Measurements from ENCODE around the gene WFIKKN2. TPM values are rescaled to one million over a fixed set of nuclear protein-coding genes. Genes with fewer than 3 reads are reported as not detected.
"Not testable (repeated sequence)": the region's sequence is repeated elsewhere in the genome, so short reads cannot be mapped to it uniquely, and the experiment has no call there.

Gene WFIKKN2
- total RNA-seq, 2 donors from 2014 or later: 0.33 to 0.42 TPM

GRCh38 chr17:50844117-50844700 lies 8.8 kb downstream of the WFIKKN2 start:
- intact Hi-C loops (cut with DNase I): loop anchor here in 1 of 2 donors (5.0 kb wide), 1 partner anchor 62 kb away; no protein-coding TSS in a partner anchor
- DNase-seq (ENCODE audit: low spot score): no peak

- intact Hi-C loops (cut with DNase I): no loop called here
- no peak for DNase-seq (ENCODE audit: low spot score)
Measured at GRCh38 chr17:50845240-50846147, 10.1 kb downstream of the WFIKKN2 start.

- DNase-seq (ENCODE audit: low spot score): no peak
- intact Hi-C loops (cut with DNase I): no loop called here
Measured at GRCh38 chr17:50847566-50847965, 12.2 kb downstream of the WFIKKN2 start.

- no peak for DNase-seq (ENCODE audit: low spot score)
- intact Hi-C loops (cut with DNase I): no loop called here
Measured at GRCh38 chr17:50848039-50848438, 12.7 kb downstream of the WFIKKN2 start.

GRCh38 chr17:50848711-50849110 lies 13.3 kb downstream of the WFIKKN2 start:
- intact Hi-C loops (cut with DNase I): no loop called here
- DNase-seq (ENCODE audit: low spot score): no peak

GRCh38 chr17:50850640-50851039 lies 15.3 kb downstream of the WFIKKN2 start:
- intact Hi-C loops (cut with DNase I): loop anchor here in 1 of 2 donors (5.0 kb wide), 1 partner anchor 102 kb away; no protein-coding TSS in a partner anchor
- DNase-seq (ENCODE audit: low spot score): no peak

GRCh38 chr17:50853015-50853615 lies 17.7 kb downstream of the WFIKKN2 start:
- DNase-seq (ENCODE audit: low spot score): no peak
- intact Hi-C loops (cut with DNase I): loop anchor here in 1 of 2 donors (5.0 kb wide), 1 partner anchor 99 kb away; no protein-coding TSS in a partner anchor

GRCh38 chr17:50853781-50854180 lies 18.4 kb downstream of the WFIKKN2 start:
- no peak for DNase-seq (ENCODE audit: low spot score)
- intact Hi-C loops (cut with DNase I): loop anchor here in 1 of 2 donors (5.0 kb wide), 1 partner anchor 99 kb away; no protein-coding TSS in a partner anchor

- intact Hi-C loops (cut with DNase I): loop anchor here in 1 of 2 donors (5.0 kb wide), 1 partner anchor 101 kb away; no protein-coding TSS in a partner anchor
- no peak for DNase-seq (ENCODE audit: low spot score)
Measured at GRCh38 chr17:50855708-50856330, 20.4 kb downstream of the WFIKKN2 start.

GRCh38 chr17:50856431-50856830 lies 21.0 kb downstream of the WFIKKN2 start:
- DNase-seq (ENCODE audit: low spot score): no peak
- intact Hi-C loops (cut with DNase I): loop anchor here in 1 of 2 donors (5.0 kb wide), 1 partner anchor 101 kb away; no protein-coding TSS in a partner anchor

GRCh38 chr17:50858486-50859225 lies 23.3 kb downstream of the WFIKKN2 start:
- intact Hi-C loops (cut with DNase I): loop anchor here in 1 of 2 donors (5.0 kb wide), 1 partner anchor 99 kb away; no protein-coding TSS in a partner anchor
- DNase-seq (ENCODE audit: low spot score): no peak

GRCh38 chr17:50859727-50860126 lies 24.3 kb downstream of the WFIKKN2 start:
- intact Hi-C loops (cut with DNase I): loop anchor here (5.0 to 10.0 kb wide), 2 partner anchors 98 to 265 kb away; partner anchors contain the start of gene SPAG9 (in 1 of the 2)
- DNase-seq (ENCODE audit: low spot score): not testable (repeated sequence)

GRCh38 chr17:50861334-50861676 lies 25.9 kb downstream of the WFIKKN2 start:
- intact Hi-C loops (cut with DNase I): loop anchor here in 1 of 2 donors (10.0 kb wide), 1 partner anchor 263 kb away; the partner anchor contains the start of gene SPAG9
- no peak for DNase-seq (ENCODE audit: low spot score)

GRCh38 chr17:50861822-50862528 lies 26.6 kb downstream of the WFIKKN2 start:
- no peak for DNase-seq (ENCODE audit: low spot score)
- intact Hi-C loops (cut with DNase I): loop anchor here in 1 of 2 donors (10.0 kb wide), 1 partner anchor 263 kb away; the partner anchor contains the start of gene SPAG9

GRCh38 chr17:50863221-50863843 lies 27.9 kb downstream of the WFIKKN2 start:
- DNase-seq (ENCODE audit: low spot score): no peak
- intact Hi-C loops (cut with DNase I): loop anchor here in 1 of 2 donors (10.0 kb wide), 1 partner anchor 261 kb away; the partner anchor contains the start of gene SPAG9

- no peak for DNase-seq (ENCODE audit: low spot score)
- intact Hi-C loops (cut with DNase I): loop anchor here in 1 of 2 donors (10.0 kb wide), 1 partner anchor 261 kb away; the partner anchor contains the start of gene SPAG9
Measured at GRCh38 chr17:50863931-50864330, 28.5 kb downstream of the WFIKKN2 start.

- intact Hi-C loops (cut with DNase I): loop anchor here (1.0 to 10.0 kb wide), 4 partner anchors 38 to 260 kb away; partner anchors contain the start of gene SPAG9 (in 1 of the 2)
- DNase-seq (ENCODE audit: low spot score): no peak
Measured at GRCh38 chr17:50864747-50865059, 29.3 kb downstream of the WFIKKN2 start.
